ENCODE measurements around the gene RBMS2.

DNA sequence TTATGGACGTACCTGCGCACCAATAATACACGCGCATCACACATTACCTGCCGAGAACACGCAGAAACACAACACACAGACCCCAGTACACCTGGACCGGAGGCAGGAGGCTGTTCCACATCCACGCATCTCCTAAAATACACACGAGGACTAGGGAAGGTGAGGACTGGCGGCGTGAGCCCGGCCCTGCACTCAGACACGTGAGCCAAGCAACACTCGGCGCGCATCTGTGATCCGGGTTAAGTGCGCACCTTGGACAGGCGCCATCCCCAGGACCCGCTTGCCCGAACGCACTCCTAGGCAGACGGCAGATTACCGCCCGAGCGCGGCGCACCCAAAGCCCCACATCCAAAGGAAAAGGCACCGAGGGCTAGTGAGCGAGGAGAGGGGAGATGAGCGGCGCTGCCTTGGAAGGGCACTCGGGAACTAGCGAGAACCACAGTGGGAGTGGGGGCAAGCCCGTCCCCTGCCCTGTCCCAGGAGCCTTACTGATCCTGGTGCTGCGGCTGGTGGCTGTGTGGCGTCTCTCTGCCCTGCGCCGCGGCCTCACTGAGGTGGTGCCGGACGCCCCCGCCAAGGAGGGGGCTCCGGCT is 34.1 kb upstream of the RBMS2 start:
- TF ChIP-seq, protein P1, sequence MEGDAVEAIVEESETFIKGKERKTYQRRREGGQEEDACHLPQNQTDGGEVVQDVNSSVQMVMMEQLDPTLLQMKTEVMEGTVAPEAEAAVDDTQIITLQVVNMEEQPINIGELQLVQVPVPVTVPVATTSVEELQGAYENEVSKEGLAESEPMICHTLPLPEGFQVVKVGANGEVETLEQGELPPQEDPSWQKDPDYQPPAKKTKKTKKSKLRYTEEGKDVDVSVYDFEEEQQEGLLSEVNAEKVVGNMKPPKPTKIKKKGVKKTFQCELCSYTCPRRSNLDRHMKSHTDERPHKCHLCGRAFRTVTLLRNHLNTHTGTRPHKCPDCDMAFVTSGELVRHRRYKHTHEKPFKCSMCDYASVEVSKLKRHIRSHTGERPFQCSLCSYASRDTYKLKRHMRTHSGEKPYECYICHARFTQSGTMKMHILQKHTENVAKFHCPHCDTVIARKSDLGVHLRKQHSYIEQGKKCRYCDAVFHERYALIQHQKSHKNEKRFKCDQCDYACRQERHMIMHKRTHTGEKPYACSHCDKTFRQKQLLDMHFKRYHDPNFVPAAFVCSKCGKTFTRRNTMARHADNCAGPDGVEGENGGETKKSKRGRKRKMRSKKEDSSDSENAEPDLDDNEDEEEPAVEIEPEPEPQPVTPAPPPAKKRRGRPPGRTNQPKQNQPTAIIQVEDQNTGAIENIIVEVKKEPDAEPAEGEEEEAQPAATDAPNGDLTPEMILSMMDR (IDR thresholded peaks at IDR 0.05) = no peak
- TF ChIP-seq POLR2A (IDR thresholded peaks at IDR 0.05) = no peak

Data from uterus (tissue), 2 donors.